ENCODE measurements around the gene ARR3. TPM values are rescaled to one million over a fixed set of nuclear protein-coding genes. Genes with fewer than 3 reads are reported as not detected.

ARR3 gene
- polyA plus RNA-seq, 1 donor (not counting 4 experiments of a cell fraction or from before 2014, with no cell fraction given): not detected

GRCh38 chrX:70331161-70331560 lies 63.0 kb downstream of the ARR3 start:
- Histone ChIP-seq H3K36me3 (ENCODE audit: control insufficient read depth in 2 of 2, extremely low read depth in 1 of 2, insufficient read depth in 2 of 2, low read length in 2 of 2) (no peaks in the 10 kb centered on the region), H3K79me2 (ENCODE audit: control insufficient read depth, insufficient read depth, low read length) (no peaks in the 10 kb centered on the region), H3K4me1 (ENCODE audit: control insufficient read depth, extremely low read depth, insufficient read depth, low read length) (no peaks in the 10 kb centered on the region), H3K9me1 (ENCODE audit: control insufficient read depth, extremely low read depth, insufficient read depth, low read length) (no peaks in the 10 kb centered on the region), H3K4me3 (ENCODE audit: control insufficient read depth in 2 of 3, extremely low read depth in 1 of 3, insufficient read depth in 2 of 3, low read depth in 1 of 3, low read length in 3 of 3) (no peak overlapping the region), H3K27ac (ENCODE audit: control insufficient read depth, insufficient read depth, low read length) (no peak overlapping the region), H2AFZ (ENCODE audit: control insufficient read depth, low read length) (no peak overlapping the region), H3K9me3 (ENCODE audit: control insufficient read depth, low read depth, low read length) (no peaks in the 10 kb centered on the region), H4K20me1 (ENCODE audit: control insufficient read depth, extremely low read depth, insufficient read depth, low read length) (no peaks in the 10 kb centered on the region), H3K4me2 (ENCODE audit: control insufficient read depth, extremely low read depth, insufficient read depth, low read depth, low read length) (no peak overlapping the region), H3K9ac (ENCODE audit: control insufficient read depth, extremely low read depth, insufficient read depth, low read length) (no peak overlapping the region), H3K27me3 (ENCODE audit: control insufficient read depth, extremely low read depth, insufficient read depth, low read length) (no peaks in the 10 kb centered on the region)
- dilution Hi-C loops (cut with MboI; ENCODE audit: extremely low pct_ligation_motif_present, low sequenced_read_pairs): no loop called here
- no peak for DNase-seq (ENCODE audit: low read depth, low spot score)
- no peak for TF ChIP-seq EZH2 (IDR thresholded peaks at IDR 0.05; ENCODE audit: low read length)
- no peak for FAIRE-seq

Small RNAs within 50 kb of the gene (small RNA-seq; reads per million reads assigned to genes)
- 0 to 1.3 (median 0.25) reads per million in 3 experiments for gene RNA5SP507 (ENCODE audit: insufficient read length in 3 of 3, low read depth in 3 of 3, low replicate concordance in 1 of 3)

Other genes starting within 250 kb of the ARR3 start
- gene AWAT2, start 218.4 kb upstream of the ARR3 start, polyA plus RNA-seq: not detected in 3 replicates
- not detected in 3 replicates for gene OTUD6A, start 205.9 kb upstream of the ARR3 start, polyA plus RNA-seq
- gene IGBP1, start 134.9 kb upstream of the ARR3 start, polyA plus RNA-seq: 48.3 to 65.5 TPM (median 62.5 TPM) in 3 replicates
- not detected in 3 replicates for gene DGAT2L6, start 90.9 kb upstream of the ARR3 start, polyA plus RNA-seq
- not detected in 3 replicates for gene AWAT1, start 33.7 kb upstream of the ARR3 start, polyA plus RNA-seq
- gene P2RY4, start 8.1 kb upstream of the ARR3 start, polyA plus RNA-seq: 0.06 to 0.09 TPM in 2 of 3 replicates, not detected in the other
- not detected in 3 replicates for gene RAB41, start 13.8 kb downstream of the ARR3 start, polyA plus RNA-seq
- 102 to 127 TPM (median 109 TPM) in 3 replicates for gene PDZD11, start 21.6 kb downstream of the ARR3 start, polyA plus RNA-seq
- gene KIF4A, start 21.8 kb downstream of the ARR3 start, polyA plus RNA-seq: 1.1 to 7.1 TPM (median 6.6 TPM) in 3 replicates
- 4.4 to 22.1 TPM (median 7.2 TPM) in 3 replicates for gene GDPD2, start 155.0 kb downstream of the ARR3 start, polyA plus RNA-seq
- 5.9 to 10.1 TPM (median 8.7 TPM) in 3 replicates for gene DLG3, start 176.5 kb downstream of the ARR3 start, polyA plus RNA-seq